GM18502 (cell line): ENCODE data around the gene DDX3X.
"Not testable (repeated sequence)": the region's sequence is repeated elsewhere in the genome, so short reads cannot be mapped to it uniquely, and the experiment has no call there.

Experiments
- ATAC-seq: cut with Tn5 transposase; IDR thresholded peaks from one replicate; pipeline ENCODE4 v1.9.1; 2021; ENCODE audit warnings: mild to moderate bottlenecking; ENCODE audit not compliant: unreplicated experiment, poor library complexity

Gene DDX3X

GRCh38 chrX:41407816-41408215 is 73.9 kb downstream of the DDX3X start:
- no peak for ATAC-seq

- no peak for ATAC-seq
Observed at GRCh38 chrX:41408576-41408975, 74.6 kb downstream of the DDX3X start.

- ATAC-seq = no peak
Observed at GRCh38 chrX:41409006-41409405, 75.0 kb downstream of the DDX3X start.

- not testable (repeated sequence) for ATAC-seq
Observed at GRCh38 chrX:41411222-41411621, 77.3 kb downstream of the DDX3X start.

GRCh38 chrX:41412261-41413081 is 78.5 kb downstream of the DDX3X start:
- ATAC-seq = no peak
